HepG2 (cell line): ENCODE results near the gene CRIM1. TPM values are rescaled to one million over a fixed set of nuclear protein-coding genes. Genes with fewer than 3 reads are reported as not detected.

Source experiments
- ATAC-seq: fragments of 200-7000 bp; cut with Tn5 transposase; 3 replicates; pipeline ENCODE4 v1.9.1; 2020; ENCODE audit warnings: mild to moderate bottlenecking, moderate library complexity
- BruUV-seq: library from RNA; stranded (reverse); fragments of 400-500 nt; replicated peaks from 2 replicates; lab custom pipeline; 2021; lab: Mats Ljungman, UMichigan
- CTCF ChIA-PET: fragments of 300-600 bp; formaldehyde crosslinking; extraction: SDS; loops from one replicate; lab custom pipeline; 2021; ENCODE audit warnings: low total read pairs, inconsistent platforms, low intra/inter-chr PET ratio; lab: Yijun Ruan, JAX
- POLR2A ChIA-PET: fragments of 350-600 bp; sonication (Branson Sonifier 250); formaldehyde crosslinking; loops from one replicate; lab custom pipeline; 2020; ENCODE audit warnings: antibody characterized with exemption, inconsistent platforms; lab: Yijun Ruan, JAX
- DNase-seq: peaks from one replicate; pipeline ENCODE4 v3.0.0-alpha.2; 2015; ENCODE audit warnings: low spot score
- FAIRE-seq: peaks from 3 replicates; lab custom pipeline; 2011; peaks lifted over from hg19 to GRCh38; lab: Jason Lieb, UNC
- H2AFZ ChIP-seq: one replicate; pipeline ENCODE4 v1.6.1; 2011; ENCODE audit warnings: low read length, inconsistent platforms
- H3K27ac ChIP-seq: fragments of 300-600 bp; 3 replicates; pipeline ENCODE4 v1.8.0; 2011; ENCODE audit warnings: mixed run types, mild to moderate bottlenecking, mixed read lengths, low read length, inconsistent platforms; ENCODE audit not compliant: insufficient read depth; ENCODE audit errors: extremely low read length
- H3K27me3 ChIP-seq, 2 experiments: fragments of 200-600 bp in 1 of 2; 2 replicates in 1 of 2; 3 replicates in 1 of 2; pipeline versions ENCODE4 v1.6.0 to v1.8.0; 2011; ENCODE audit warnings: low read length in 2 of 2, mild to moderate bottlenecking in 2 of 2, moderate library complexity in 2 of 2, inconsistent platforms in 1 of 2; ENCODE audit not compliant: insufficient read depth in 2 of 2, control insufficient read depth in 1 of 2
- H3K36me3 ChIP-seq, 2 experiments: fragments of 200-600 bp in 1 of 2; replicated peaks in 1 of 2; 2 replicates in 1 of 2; 3 replicates in 1 of 2; pipeline versions ENCODE4 v1.5.1 to v1.8.0; 2011; ENCODE audit warnings: low read length in 2 of 2, inconsistent platforms in 1 of 2; ENCODE audit not compliant: insufficient read depth in 2 of 2, control insufficient read depth in 1 of 2
- H3K4me1 ChIP-seq: 2 replicates; pipeline ENCODE4 v1.5.1; 2012; ENCODE audit warnings: low read length, inconsistent platforms; ENCODE audit not compliant: insufficient read depth
- H3K4me2 ChIP-seq: 2 replicates; pipeline ENCODE4 v1.6.0; 2011; ENCODE audit warnings: low read depth, low read length, inconsistent platforms
- H3K4me3 ChIP-seq, 3 experiments: fragments of 200-600 bp in 1 of 3; sonication (generic), shearing (Covaris generic) in 1 of 3; replicated peaks in 1 of 3; 2 replicates each; pipeline ENCODE4 v1.5.1; 2011 to 2016; ENCODE audit warnings: low read length in 3 of 3, inconsistent platforms in 2 of 3, low read depth in 2 of 3, mild to moderate bottlenecking in 2 of 3, control low read depth in 1 of 3, mixed read lengths in 1 of 3; ENCODE audit not compliant: insufficient read depth in 1 of 3
- H3K79me2 ChIP-seq: one replicate; pipeline ENCODE4 v1.6.1; 2011; ENCODE audit warnings: low read length, inconsistent platforms; ENCODE audit not compliant: insufficient read depth
- H3K9ac ChIP-seq: 2 replicates; pipeline ENCODE4 v1.6.0; 2011; ENCODE audit warnings: mild to moderate bottlenecking, low read depth, low read length, inconsistent platforms; ENCODE audit not compliant: insufficient read depth
- H3K9me3 ChIP-seq: 2 replicates; pipeline ENCODE4 v1.5.1; 2012; ENCODE audit warnings: mild to moderate bottlenecking, low read length
- H4K20me1 ChIP-seq: 2 replicates; pipeline ENCODE4 v1.6.0; 2011; ENCODE audit warnings: inconsistent platforms, mild to moderate bottlenecking, low read length, moderate library complexity; ENCODE audit not compliant: insufficient read depth
- HNRNPLL ChIP-seq: fragments of 200-400 bp; formaldehyde crosslinking; IDR thresholded peaks from 2 replicates; pipeline ENCODE4 v1.6.1; 2017; ENCODE audit warnings: mild to moderate bottlenecking, low read depth, low read length; ENCODE audit not compliant: poor library complexity, severe bottlenecking
- NFATC3 ChIP-seq: sonication (generic); formaldehyde crosslinking; IDR thresholded peaks from 2 replicates; pipeline ENCODE4 v1.5.1; 2020; ENCODE audit warnings: mild to moderate bottlenecking, missing genetic modification reagents
- RBFOX2 ChIP-seq: fragments of 200-400 bp; formaldehyde crosslinking; IDR thresholded peaks from 2 replicates; pipeline ENCODE4 v1.6.1; 2017; ENCODE audit warnings: low read depth, mild to moderate bottlenecking, low read length
- SETDB1 ChIP-seq: sonication (generic); formaldehyde crosslinking; IDR thresholded peaks from 2 replicates; pipeline ENCODE4 v1.5.1; 2020; ENCODE audit warnings: missing genetic modification reagents, mild to moderate bottlenecking, borderline replicate concordance
- TGIF2 ChIP-seq: IDR thresholded peaks from 2 replicates; pipeline ENCODE4 v1.6.1; 2016; ENCODE audit warnings: control low read depth, missing compliant biosample characterization
- THAP11 ChIP-seq: IDR thresholded peaks from 2 replicates; pipeline ENCODE4 v1.6.1; 2016; ENCODE audit warnings: missing biosample characterization, missing genetic modification reagents
- ZEB1 ChIP-seq: IDR thresholded peaks from 2 replicates; pipeline ENCODE4 v1.6.1; 2012; ENCODE audit warnings: mild to moderate bottlenecking, low read depth, inconsistent platforms; ENCODE audit not compliant: insufficient replicate concordance
- ZKSCAN8 ChIP-seq: IDR thresholded peaks from 2 replicates; pipeline ENCODE4 v1.6.1; 2016; ENCODE audit warnings: borderline replicate concordance, missing genetic modification reagents, missing compliant biosample characterization
- ZNF30 ChIP-seq: sonication (generic); formaldehyde crosslinking; IDR thresholded peaks from 2 replicates; pipeline ENCODE4 v1.5.0; 2020; ENCODE audit warnings: mild to moderate bottlenecking, missing genetic modification reagents
- ZNF44 ChIP-seq: sonication (generic); formaldehyde crosslinking; IDR thresholded peaks from 2 replicates; pipeline ENCODE4 v1.5.1; 2020; ENCODE audit warnings: mild to moderate bottlenecking, missing genetic modification reagents
- ZNF572 ChIP-seq: sonication (generic); formaldehyde crosslinking; IDR thresholded peaks from 2 replicates; pipeline ENCODE4 v1.5.1; 2020; ENCODE audit warnings: mild to moderate bottlenecking, missing genetic modification reagents
- ZNF891 ChIP-seq: sonication (generic); formaldehyde crosslinking; IDR thresholded peaks from 2 replicates; pipeline ENCODE4 v1.5.0; 2020; ENCODE audit warnings: mild to moderate bottlenecking, missing genetic modification reagents
- ZSCAN31 ChIP-seq: sonication (generic); formaldehyde crosslinking; IDR thresholded peaks from 2 replicates; pipeline ENCODE4 v1.5.0; 2020; ENCODE audit warnings: low read depth, mild to moderate bottlenecking, missing genetic modification reagents
- WGBS: methylation state at CpG from one replicate; pipeline ENCODE4 v1.1.6; 2017; ENCODE audit warnings: low lambda C conversion rate; 5-methylcytosine and 5-hydroxymethylcytosine counted together
- in situ Hi-C: cut with HindIII; loops from 2 replicates; pipeline ENCODE4 v1.10.0; 2017; ENCODE audit warnings: low pct_unique_long_range_greater_than_20kb; ENCODE audit not compliant: extremely low pct_ligation_motif_present
- intact Hi-C: fragments of 100-400 bp; cut with micrococcal nuclease; formaldehyde crosslinking; loops from one replicate; pipeline ENCODE4 v1.10.0; 2022; ENCODE audit not compliant: unreplicated experiment
- polyA plus RNA-seq, 8 experiments: library from polyadenylated mRNA; depleted of rRNA in 3 of 8; stranded (reverse) in 7 of 8; unstranded in 1 of 8; fragments of >200 nt; fragmentation: Illumina TruSeq in 4 of 8; extraction: Trizol in 4 of 8; gene quantifications; 2 replicates each; pipeline versions ENCODE4 v1.2.1 to v1.2.3, GENCODE V29; 2011 to 2016; ENCODE audit warnings: low read depth in 4 of 8, missing spikeins in 1 of 8, mixed read lengths in 1 of 8; ENCODE audit not compliant: insufficient read depth in 1 of 8
- total RNA-seq, 5 experiments: library from RNA; depleted of rRNA; stranded (reverse); fragments of >200 nt; fragmentation: Illumina TruSeq; extraction: Trizol; gene quantifications; 2 replicates each; pipeline ENCODE4 v1.2.3, GENCODE V29; 2016; ENCODE audit warnings: low read depth in 1 of 5
- TF ChIP-seq, protein P1 (sequence below): sonication (generic); formaldehyde crosslinking; IDR thresholded peaks from 2 replicates; pipeline ENCODE4 v1.5.1; 2020; ENCODE audit warnings: missing genetic modification reagents, mild to moderate bottlenecking, borderline replicate concordance
- TF ChIP-seq, protein P2 (sequence below): sonication (generic); formaldehyde crosslinking; IDR thresholded peaks from 2 replicates; pipeline ENCODE4 v1.5.0; 2020; ENCODE audit warnings: mild to moderate bottlenecking, missing genetic modification reagents
- TF ChIP-seq, protein P3 (sequence below): sonication (generic); formaldehyde crosslinking; IDR thresholded peaks from 2 replicates; pipeline ENCODE4 v1.5.1; 2020; ENCODE audit warnings: missing genetic modification reagents, mild to moderate bottlenecking, borderline replicate concordance
- TF ChIP-seq, protein P4 (sequence below): sonication (generic); formaldehyde crosslinking; IDR thresholded peaks from 2 replicates; pipeline ENCODE4 v1.4.0; 2020; ENCODE audit warnings: missing genetic modification reagents

CRIM1 gene
- total and polyA plus RNA-seq, 2 of the 13 experiments (the other 11 are each of a cell fraction or from before 2014, with no cell fraction given) = 39.1 to 69.9 TPM

DNA sequence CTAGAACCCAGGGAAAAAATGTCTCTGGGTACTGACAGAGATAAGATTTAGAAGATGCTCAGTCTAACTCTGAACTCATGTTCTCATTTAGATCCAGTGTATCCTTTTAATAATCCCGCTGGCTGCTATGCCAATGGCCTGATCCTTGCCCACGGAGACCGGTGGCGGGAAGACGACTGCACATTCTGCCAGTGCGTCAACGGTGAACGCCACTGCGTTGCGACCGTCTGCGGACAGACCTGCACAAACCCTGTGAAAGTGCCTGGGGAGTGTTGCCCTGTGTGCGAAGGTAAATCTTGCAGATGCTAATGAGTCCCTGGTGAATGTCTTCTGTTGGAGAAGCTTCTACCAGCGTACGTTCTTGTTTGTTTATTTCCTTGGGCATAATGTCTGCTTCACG, 123.8 kb downstream of the CRIM1 start:
- intact Hi-C loops = no loop called here
- H3K9me3 ChIP-seq = peaks cover 13% of the 10 kb centered on the region
- ATAC-seq (no peak), FAIRE-seq (no peak), DNase-seq (no peak)
- no peak overlapping the region for H3K9ac ChIP-seq
- in situ Hi-C loops = no loop called here
- ChIA-PET POLR2A (no interaction called here), CTCF (no interaction called here)
- no peak overlapping the region for H2AFZ ChIP-seq
- no TSS peak for BruUV-seq
- H3K4me3 ChIP-seq = no peak overlapping the region
- H3K27me3 ChIP-seq = no peaks in the 10 kb centered on the region
- H3K4me2 ChIP-seq = no peak overlapping the region
- no peaks in the 10 kb centered on the region for H3K79me2 ChIP-seq
- H4K20me1 ChIP-seq = no peaks in the 10 kb centered on the region
- TF ChIP-seq, protein P1, sequence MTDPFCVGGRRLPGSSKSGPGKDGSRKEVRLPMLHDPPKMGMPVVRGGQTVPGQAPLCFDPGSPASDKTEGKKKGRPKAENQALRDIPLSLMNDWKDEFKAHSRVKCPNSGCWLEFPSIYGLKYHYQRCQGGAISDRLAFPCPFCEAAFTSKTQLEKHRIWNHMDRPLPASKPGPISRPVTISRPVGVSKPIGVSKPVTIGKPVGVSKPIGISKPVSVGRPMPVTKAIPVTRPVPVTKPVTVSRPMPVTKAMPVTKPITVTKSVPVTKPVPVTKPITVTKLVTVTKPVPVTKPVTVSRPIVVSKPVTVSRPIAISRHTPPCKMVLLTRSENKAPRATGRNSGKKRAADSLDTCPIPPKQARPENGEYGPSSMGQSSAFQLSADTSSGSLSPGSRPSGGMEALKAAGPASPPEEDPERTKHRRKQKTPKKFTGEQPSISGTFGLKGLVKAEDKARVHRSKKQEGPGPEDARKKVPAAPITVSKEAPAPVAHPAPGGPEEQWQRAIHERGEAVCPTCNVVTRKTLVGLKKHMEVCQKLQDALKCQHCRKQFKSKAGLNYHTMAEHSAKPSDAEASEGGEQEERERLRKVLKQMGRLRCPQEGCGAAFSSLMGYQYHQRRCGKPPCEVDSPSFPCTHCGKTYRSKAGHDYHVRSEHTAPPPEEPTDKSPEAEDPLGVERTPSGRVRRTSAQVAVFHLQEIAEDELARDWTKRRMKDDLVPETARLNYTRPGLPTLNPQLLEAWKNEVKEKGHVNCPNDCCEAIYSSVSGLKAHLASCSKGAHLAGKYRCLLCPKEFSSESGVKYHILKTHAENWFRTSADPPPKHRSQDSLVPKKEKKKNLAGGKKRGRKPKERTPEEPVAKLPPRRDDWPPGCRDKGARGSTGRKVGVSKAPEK (CRISPR knock-in tag) = no peak
- TF ChIP-seq TGIF2 (CRISPR knock-in tag) (no peak), ZNF891 (CRISPR knock-in tag) (no peak), HNRNPLL (no peak), ZSCAN31 (CRISPR knock-in tag) (no peak), SETDB1 (no peak), RBFOX2 (no peak), ZEB1 (no peak), ZNF30 (no peak), NFATC3 (CRISPR knock-in tag) (no peak), ZKSCAN8 (CRISPR knock-in tag) (no peak), ZNF44 (CRISPR knock-in tag) (no peak), ZNF572 (CRISPR knock-in tag) (no peak), THAP11 (no peak)
- TF ChIP-seq, protein P2, sequence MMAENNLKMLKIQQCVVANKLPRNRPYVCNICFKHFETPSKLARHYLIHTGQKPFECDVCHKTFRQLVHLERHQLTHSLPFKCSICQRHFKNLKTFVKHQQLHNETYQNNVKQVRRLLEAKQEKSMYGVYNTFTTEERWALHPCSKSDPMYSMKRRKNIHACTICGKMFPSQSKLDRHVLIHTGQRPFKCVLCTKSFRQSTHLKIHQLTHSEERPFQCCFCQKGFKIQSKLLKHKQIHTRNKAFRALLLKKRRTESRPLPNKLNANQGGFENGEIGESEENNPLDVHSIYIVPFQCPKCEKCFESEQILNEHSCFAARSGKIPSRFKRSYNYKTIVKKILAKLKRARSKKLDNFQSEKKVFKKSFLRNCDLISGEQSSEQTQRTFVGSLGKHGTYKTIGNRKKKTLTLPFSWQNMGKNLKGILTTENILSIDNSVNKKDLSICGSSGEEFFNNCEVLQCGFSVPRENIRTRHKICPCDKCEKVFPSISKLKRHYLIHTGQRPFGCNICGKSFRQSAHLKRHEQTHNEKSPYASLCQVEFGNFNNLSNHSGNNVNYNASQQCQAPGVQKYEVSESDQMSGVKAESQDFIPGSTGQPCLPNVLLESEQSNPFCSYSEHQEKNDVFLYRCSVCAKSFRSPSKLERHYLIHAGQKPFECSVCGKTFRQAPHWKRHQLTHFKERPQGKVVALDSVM (CRISPR knock-in tag) = no peak
- TF ChIP-seq, protein P3, sequence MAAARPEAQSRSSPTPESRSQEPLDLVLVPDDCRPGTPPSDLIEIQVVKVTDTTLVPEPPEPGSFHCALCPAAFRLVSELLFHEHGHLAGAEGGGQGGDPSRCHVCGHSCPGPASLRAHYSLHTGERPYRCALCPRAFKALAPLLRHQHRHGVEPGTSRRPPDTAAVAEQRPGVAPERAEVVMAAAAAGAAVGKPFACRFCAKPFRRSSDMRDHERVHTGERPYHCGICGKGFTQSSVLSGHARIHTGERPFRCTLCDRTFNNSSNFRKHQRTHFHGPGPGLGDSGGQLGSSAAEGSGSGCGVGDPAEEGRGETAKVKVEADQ (CRISPR knock-in tag) = no peak
- TF ChIP-seq, protein P4, sequence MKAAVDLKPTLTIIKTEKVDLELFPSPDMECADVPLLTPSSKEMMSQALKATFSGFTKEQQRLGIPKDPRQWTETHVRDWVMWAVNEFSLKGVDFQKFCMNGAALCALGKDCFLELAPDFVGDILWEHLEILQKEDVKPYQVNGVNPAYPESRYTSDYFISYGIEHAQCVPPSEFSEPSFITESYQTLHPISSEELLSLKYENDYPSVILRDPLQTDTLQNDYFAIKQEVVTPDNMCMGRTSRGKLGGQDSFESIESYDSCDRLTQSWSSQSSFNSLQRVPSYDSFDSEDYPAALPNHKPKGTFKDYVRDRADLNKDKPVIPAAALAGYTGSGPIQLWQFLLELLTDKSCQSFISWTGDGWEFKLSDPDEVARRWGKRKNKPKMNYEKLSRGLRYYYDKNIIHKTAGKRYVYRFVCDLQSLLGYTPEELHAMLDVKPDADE (CRISPR knock-in tag) = no peak
- H3K4me1 ChIP-seq = peaks cover 30% of the 10 kb centered on the region
- H3K36me3 ChIP-seq = peaks cover 46 to 85% of the 10 kb centered on the region in 2 experiments
- 94% methylated on average over 16 of the region's 16 CpGs for WGBS
- H3K27ac ChIP-seq = no peak overlapping the region
